GM23338 (cell line): Measurements from ENCODE around the gene SCN1B. TPM values are rescaled to one million over a fixed set of nuclear protein-coding genes. Genes with fewer than 3 reads are reported as not detected.

ENCODE experiments used
- ATAC-seq: fragments of 200-7000 bp; cut with Tn5 transposase; 3 replicates; pipeline ENCODE4 v1.9.1; 2020
- DNase-seq: peaks from one replicate; pipeline ENCODE4 v3.0.0-alpha.2; 2015; ENCODE audit warnings: low spot score
- H2AFZ ChIP-seq: fragments of 200-600 bp; sonication (generic); 2 replicates; pipeline ENCODE4 v1.8.0; 2016; ENCODE audit warnings: antibody characterized with exemption, mild to moderate bottlenecking, moderate library complexity
- H3F3A ChIP-seq: fragments of 200-600 bp; sonication (generic); replicated peaks from 2 replicates; pipeline ENCODE4 v1.8.0; 2017; ENCODE audit warnings: antibody characterized with exemption, mixed run types, low read depth
- H3K27ac ChIP-seq: fragments of 200-600 bp; sonication (generic); 2 replicates; pipeline ENCODE4 v1.6.1; 2016; ENCODE audit warnings: low read depth
- H3K27me3 ChIP-seq: fragments of 200-600 bp; sonication (generic); 2 replicates; pipeline ENCODE4 v1.8.0; 2016; ENCODE audit warnings: mild to moderate bottlenecking, mixed run types, moderate library complexity; ENCODE audit not compliant: insufficient read depth
- H3K36me3 ChIP-seq: fragments of 200-600 bp; sonication (generic); 2 replicates; pipeline ENCODE4 v1.8.0; 2016; ENCODE audit warnings: mild to moderate bottlenecking; ENCODE audit not compliant: insufficient read depth
- H3K4me1 ChIP-seq: fragments of 200-600 bp; sonication (generic); 2 replicates; pipeline ENCODE4 v1.8.0; 2016; ENCODE audit warnings: mild to moderate bottlenecking, moderate library complexity; ENCODE audit not compliant: insufficient read depth
- H3K4me2 ChIP-seq: fragments of 200-600 bp; sonication (generic); 2 replicates; pipeline ENCODE4 v1.7.1; 2017; ENCODE audit warnings: mixed run types
- H3K4me3 ChIP-seq: fragments of 200-600 bp; sonication (generic); 2 replicates; pipeline ENCODE4 v1.6.1; 2016; ENCODE audit warnings: mixed run types
- H3K79me2 ChIP-seq: fragments of 200-600 bp; sonication (generic); replicated peaks from 2 replicates; pipeline ENCODE4 v1.8.0; 2017; ENCODE audit warnings: mild to moderate bottlenecking; ENCODE audit not compliant: insufficient read depth
- H3K9me2 ChIP-seq: fragments of 200-600 bp; sonication (generic); 2 replicates; pipeline ENCODE4 v1.8.0; 2017; ENCODE audit not compliant: insufficient read depth
- H4K20me1 ChIP-seq: fragments of 200-600 bp; sonication (generic); replicated peaks from 2 replicates; pipeline ENCODE4 v1.8.0; 2017; ENCODE audit warnings: mild to moderate bottlenecking; ENCODE audit not compliant: insufficient read depth
- H3K27ac Mint-ChIP-seq: 2 replicates; pipeline ENCODE4 v1.8.0; 2020; ENCODE audit warnings: inconsistent platforms, mild to moderate bottlenecking, moderate library complexity, mixed read lengths
- H3K27me3 Mint-ChIP-seq: 3 replicates; pipeline ENCODE4 v1.8.0; 2022; ENCODE audit warnings: low read depth, mild to moderate bottlenecking, moderate library complexity, mixed read lengths, inconsistent platforms; ENCODE audit not compliant: insufficient read depth, poor library complexity
- H3K36me3 Mint-ChIP-seq: 3 replicates; pipeline ENCODE4 v1.8.0; 2021; ENCODE audit warnings: low read depth, mild to moderate bottlenecking, inconsistent platforms, moderate library complexity, mixed read lengths
- H3K4me1 Mint-ChIP-seq: 3 replicates; pipeline ENCODE4 v1.8.0; 2020; ENCODE audit warnings: mild to moderate bottlenecking, inconsistent platforms, mixed read lengths
- H3K4me3 Mint-ChIP-seq: 3 replicates; pipeline ENCODE4 v1.8.0; 2021; ENCODE audit warnings: moderate library complexity, mild to moderate bottlenecking, inconsistent platforms, mixed read lengths
- H3K9me3 Mint-ChIP-seq: 3 replicates; pipeline ENCODE4 v1.8.0; 2020; ENCODE audit warnings: moderate library complexity, mild to moderate bottlenecking, inconsistent platforms, mixed read lengths
- CREB1 ChIP-seq: fragments of 250-450 bp; sonication (Bioruptor Pico); IDR thresholded peaks from 2 replicates; pipeline ENCODE4 v1.5.0; 2020; ENCODE audit warnings: low read depth, mild to moderate bottlenecking, moderate library complexity
- JUNB ChIP-seq: IDR thresholded peaks from one replicate; pipeline ENCODE4 v1.6.1; 2016; ENCODE audit warnings: antibody characterized with exemption; ENCODE audit not compliant: unreplicated experiment
- NANOG ChIP-seq: IDR thresholded peaks from 2 replicates; pipeline ENCODE4 v1.6.1; 2016; ENCODE audit warnings: antibody characterized with exemption, borderline replicate concordance
- STAT1 ChIP-seq: IDR thresholded peaks from one replicate; pipeline ENCODE4 v1.6.1; 2016; ENCODE audit warnings: antibody characterized with exemption; ENCODE audit not compliant: unreplicated experiment
- ZNF114 ChIP-seq: fragments of 250-450 bp; sonication (Bioruptor Pico); IDR thresholded peaks from 2 replicates; pipeline ENCODE4 v1.5.0; 2020; ENCODE audit warnings: mild to moderate bottlenecking, moderate library complexity
- polyA plus RNA-seq: library from polyadenylated mRNA; unstranded; fragments of >200 nt; fragmentation: Nextera tagmentation; extraction: Ambion mirVana; gene quantifications from 2 replicates; pipeline ENCODE4 v1.2.1, GENCODE V29; 2016
- total RNA-seq: library from RNA; depleted of rRNA; stranded (reverse); fragments of >200 nt; shearing (Covaris generic); gene quantifications from 2 replicates; pipeline ENCODE4 v1.2.3, GENCODE V29; 2014
- TF ChIP-seq, protein P1 (sequence below): fragments of 250-450 bp; sonication (Bioruptor Pico); IDR thresholded peaks from 2 replicates; pipeline ENCODE4 v1.5.0; 2020; ENCODE audit warnings: mild to moderate bottlenecking, moderate library complexity

SCN1B gene
- total and polyA plus RNA-seq, 2 experiments from 2014 or later: 1.7 to 4.8 TPM

DNA sequence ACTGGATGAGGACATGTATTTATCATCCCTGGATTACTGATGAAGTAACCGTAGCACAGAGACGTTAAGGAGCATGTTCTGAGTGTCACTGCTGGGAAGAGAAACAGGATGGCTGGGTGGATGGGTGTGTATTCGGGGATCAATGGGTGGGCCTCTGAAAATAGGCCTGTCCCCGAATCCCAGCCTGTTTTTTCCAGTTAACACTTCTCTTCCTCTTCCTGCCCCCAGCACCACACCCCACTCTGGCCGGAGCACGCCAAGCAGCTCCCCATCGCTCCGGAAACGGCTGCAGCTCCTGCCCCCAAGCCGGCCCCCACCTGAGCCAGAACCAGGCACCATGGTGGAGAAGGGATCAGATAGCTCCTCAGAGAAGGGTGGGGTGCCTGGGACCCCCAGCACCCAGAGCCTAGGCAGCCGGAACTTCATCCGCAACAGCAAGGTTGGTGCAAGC is 21.4 kb upstream of the SCN1B start (continued):
- TF ChIP-seq, protein P1, sequence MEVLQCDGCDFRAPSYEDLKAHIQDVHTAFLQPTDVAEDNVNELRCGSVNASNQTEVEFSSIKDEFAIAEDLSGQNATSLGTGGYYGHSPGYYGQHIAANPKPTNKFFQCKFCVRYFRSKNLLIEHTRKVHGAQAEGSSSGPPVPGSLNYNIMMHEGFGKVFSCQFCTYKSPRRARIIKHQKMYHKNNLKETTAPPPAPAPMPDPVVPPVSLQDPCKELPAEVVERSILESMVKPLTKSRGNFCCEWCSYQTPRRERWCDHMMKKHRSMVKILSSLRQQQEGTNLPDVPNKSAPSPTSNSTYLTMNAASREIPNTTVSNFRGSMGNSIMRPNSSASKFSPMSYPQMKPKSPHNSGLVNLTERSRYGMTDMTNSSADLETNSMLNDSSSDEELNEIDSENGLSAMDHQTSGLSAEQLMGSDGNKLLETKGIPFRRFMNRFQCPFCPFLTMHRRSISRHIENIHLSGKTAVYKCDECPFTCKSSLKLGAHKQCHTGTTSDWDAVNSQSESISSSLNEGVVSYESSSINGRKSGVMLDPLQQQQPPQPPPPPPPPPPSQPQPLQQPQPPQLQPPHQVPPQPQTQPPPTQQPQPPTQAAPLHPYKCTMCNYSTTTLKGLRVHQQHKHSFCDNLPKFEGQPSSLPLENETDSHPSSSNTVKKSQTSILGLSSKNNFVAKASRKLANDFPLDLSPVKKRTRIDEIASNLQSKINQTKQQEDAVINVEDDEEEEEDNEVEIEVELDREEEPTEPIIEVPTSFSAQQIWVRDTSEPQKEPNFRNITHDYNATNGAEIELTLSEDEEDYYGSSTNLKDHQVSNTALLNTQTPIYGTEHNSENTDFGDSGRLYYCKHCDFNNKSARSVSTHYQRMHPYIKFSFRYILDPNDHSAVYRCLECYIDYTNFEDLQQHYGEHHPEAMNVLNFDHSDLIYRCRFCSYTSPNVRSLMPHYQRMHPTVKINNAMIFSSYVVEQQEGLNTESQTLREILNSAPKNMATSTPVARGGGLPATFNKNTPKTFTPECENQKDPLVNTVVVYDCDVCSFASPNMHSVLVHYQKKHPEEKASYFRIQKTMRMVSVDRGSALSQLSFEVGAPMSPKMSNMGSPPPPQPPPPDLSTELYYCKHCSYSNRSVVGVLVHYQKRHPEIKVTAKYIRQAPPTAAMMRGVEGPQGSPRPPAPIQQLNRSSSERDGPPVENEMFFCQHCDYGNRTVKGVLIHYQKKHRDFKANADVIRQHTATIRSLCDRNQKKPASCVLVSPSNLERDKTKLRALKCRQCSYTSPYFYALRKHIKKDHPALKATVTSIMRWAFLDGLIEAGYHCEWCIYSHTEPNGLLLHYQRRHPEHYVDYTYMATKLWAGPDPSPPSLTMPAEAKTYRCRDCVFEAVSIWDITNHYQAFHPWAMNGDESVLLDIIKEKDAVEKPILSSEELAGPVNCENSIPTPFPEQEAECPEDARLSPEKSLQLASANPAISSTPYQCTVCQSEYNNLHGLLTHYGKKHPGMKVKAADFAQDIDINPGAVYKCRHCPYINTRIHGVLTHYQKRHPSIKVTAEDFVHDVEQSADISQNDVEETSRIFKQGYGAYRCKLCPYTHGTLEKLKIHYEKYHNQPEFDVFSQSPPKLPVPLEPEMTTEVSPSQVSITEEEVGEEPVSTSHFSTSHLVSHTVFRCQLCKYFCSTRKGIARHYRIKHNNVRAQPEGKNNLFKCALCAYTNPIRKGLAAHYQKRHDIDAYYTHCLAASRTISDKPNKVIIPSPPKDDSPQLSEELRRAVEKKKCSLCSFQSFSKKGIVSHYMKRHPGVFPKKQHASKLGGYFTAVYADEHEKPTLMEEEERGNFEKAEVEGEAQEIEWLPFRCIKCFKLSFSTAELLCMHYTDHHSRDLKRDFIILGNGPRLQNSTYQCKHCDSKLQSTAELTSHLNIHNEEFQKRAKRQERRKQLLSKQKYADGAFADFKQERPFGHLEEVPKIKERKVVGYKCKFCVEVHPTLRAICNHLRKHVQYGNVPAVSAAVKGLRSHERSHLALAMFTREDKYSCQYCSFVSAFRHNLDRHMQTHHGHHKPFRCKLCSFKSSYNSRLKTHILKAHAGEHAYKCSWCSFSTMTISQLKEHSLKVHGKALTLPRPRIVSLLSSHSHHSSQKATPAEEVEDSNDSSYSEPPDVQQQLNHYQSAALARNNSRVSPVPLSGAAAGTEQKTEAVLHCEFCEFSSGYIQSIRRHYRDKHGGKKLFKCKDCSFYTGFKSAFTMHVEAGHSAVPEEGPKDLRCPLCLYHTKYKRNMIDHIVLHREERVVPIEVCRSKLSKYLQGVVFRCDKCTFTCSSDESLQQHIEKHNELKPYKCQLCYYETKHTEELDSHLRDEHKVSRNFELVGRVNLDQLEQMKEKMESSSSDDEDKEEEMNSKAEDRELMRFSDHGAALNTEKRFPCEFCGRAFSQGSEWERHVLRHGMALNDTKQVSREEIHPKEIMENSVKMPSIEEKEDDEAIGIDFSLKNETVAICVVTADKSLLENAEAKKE (CRISPR knock-in tag): no peak
- no peak for TF ChIP-seq JUNB

DNA sequence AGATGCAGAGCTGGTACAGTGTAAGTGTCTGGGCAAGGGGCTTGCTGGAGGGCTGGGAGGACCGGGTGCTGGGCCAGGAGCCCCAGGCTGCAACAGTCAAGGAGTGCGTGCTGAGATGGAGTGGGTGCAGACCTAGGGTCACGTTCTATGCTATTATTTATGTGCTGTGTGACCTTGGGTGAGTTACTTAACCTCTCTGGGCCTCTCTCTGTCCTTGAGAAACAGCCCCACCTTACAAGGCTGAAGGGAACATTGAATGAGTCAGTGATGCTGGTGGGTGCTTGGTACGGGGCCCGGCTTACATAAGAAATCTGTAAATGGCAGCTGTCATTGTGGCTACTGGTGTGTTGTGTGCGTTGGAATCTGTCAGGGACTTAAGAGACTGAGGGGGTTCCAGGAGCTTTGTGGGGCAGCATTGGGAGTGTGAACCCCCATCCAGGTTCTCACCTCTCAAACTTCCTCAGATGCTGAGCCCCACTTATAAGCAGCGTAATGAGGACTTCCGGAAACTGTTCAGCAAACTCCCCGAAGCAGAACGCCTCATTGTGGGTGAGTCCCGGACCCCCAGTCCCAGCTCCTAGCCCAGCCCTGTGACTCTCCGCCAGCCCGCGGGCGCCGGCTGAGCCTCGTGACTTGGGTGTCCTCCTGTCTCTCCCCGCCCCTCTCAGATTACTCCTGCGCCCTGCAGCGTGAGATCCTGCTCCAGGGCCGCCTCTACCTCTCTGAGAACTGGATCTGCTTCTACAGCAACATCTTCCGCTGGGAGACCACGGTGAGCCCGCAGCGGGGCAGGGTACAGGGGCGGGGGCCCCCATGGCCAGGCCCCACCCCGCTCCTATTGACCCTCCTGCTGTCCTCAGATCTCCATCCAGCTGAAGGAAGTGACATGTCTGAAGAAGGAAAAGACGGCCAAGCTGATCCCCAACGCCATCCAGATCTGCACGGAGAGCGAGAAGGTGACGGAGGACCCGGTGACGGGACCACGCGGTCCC is 20.6 kb upstream of the SCN1B start:
- Histone ChIP-seq H3K36me3 (peaks cover 52% of the 10 kb centered on the region), H3K27ac (peak overlapping the region; percentile 39; the same call in 1 of the 2 replicates), H3K4me1 (no peaks in the 10 kb centered on the region), H3K27me3 (no peaks in the 10 kb centered on the region), H3F3A (peaks cover 39% of the 10 kb centered on the region), H4K20me1 (peaks cover 47% of the 10 kb centered on the region), H3K9me2 (no peaks in the 10 kb centered on the region), H2AFZ (no peak overlapping the region), H3K79me2 (peaks cover 41% of the 10 kb centered on the region), H3K4me2 (no peak overlapping the region), H3K4me3 (no peak overlapping the region)
- no peak for DNase-seq
- peaks cover 7% of the 10 kb centered on the region; the same call in 2 of the 3 replicates for H3K4me1 Mint-ChIP-seq
- H3K4me3 Mint-ChIP-seq: no peak overlapping the region
- ATAC-seq: no peak
- no peaks in the 10 kb centered on the region; the same call in 2 of the 3 replicates for H3K9me3 Mint-ChIP-seq
- no peak overlapping the region for H3K27ac Mint-ChIP-seq
- H3K36me3 Mint-ChIP-seq: peaks cover 85% of the 10 kb centered on the region
- H3K27me3 Mint-ChIP-seq: peaks cover 25% of the 10 kb centered on the region
- no peak for TF ChIP-seq NANOG
- no peak for TF ChIP-seq CREB1 (CRISPR knock-in tag)
- no peak for TF ChIP-seq ZNF114 (CRISPR knock-in tag)
- TF ChIP-seq STAT1: no peak
- no peak for TF ChIP-seq JUNB
- TF ChIP-seq, protein P1 (CRISPR knock-in tag): no peak
